Endothelial cell of umbilical vein (primary cell): Measurements from ENCODE around the gene IL36B. TPM values are rescaled to one million over a fixed set of nuclear protein-coding genes. Genes with fewer than 3 reads are reported as not detected.

Experiments
- BruUV-seq: library from RNA; stranded (reverse); fragments of 400-500 nt; replicated peaks from 2 replicates; lab custom pipeline; 2021; lab: Mats Ljungman, UMichigan
- CTCF ChIA-PET: fragments of 300-600, 350-600 bp; sonication (Branson Sonifier 250); formaldehyde crosslinking; loops from one replicate; lab custom pipeline; 2021; ENCODE audit warnings: antibody characterized with exemption, inconsistent platforms; lab: Charles Lee
- POLR2A ChIA-PET: fragments of 300-600, 350-600 bp; sonication (Branson Sonifier 250); formaldehyde crosslinking; loops from one replicate; lab custom pipeline; 2021; ENCODE audit warnings: antibody characterized with exemption, inconsistent platforms; lab: Charles Lee
- DNase-seq: peaks from one replicate; pipeline ENCODE4 v3.0.0-alpha.2; 2011; ENCODE audit warnings: low read depth, low spot score
- FAIRE-seq: peaks from 2 replicates; lab custom pipeline; 2011; peaks lifted over from hg19 to GRCh38; lab: Jason Lieb, UNC
- H2AFZ ChIP-seq: 2 replicates; pipeline ENCODE4 v1.6.0; 2012; ENCODE audit warnings: low read depth, low read length, control low read depth, inconsistent platforms
- H3K27ac ChIP-seq: 2 replicates; pipeline ENCODE4 v1.5.1; 2011; ENCODE audit warnings: low read depth, mild to moderate bottlenecking, control low read depth, low read length, moderate library complexity; ENCODE audit not compliant: insufficient read depth
- H3K27me3 ChIP-seq, 2 experiments: 2 replicates each; pipeline versions ENCODE4 v1.6.0 to v1.6.1; 2011; ENCODE audit warnings: low read length in 2 of 2, mixed read lengths in 1 of 2; ENCODE audit not compliant: control insufficient read depth in 2 of 2, insufficient read depth in 2 of 2
- H3K36me3 ChIP-seq, 2 experiments: 2 replicates in 1 of 2; 3 replicates in 1 of 2; pipeline ENCODE4 v1.5.1; 2011; ENCODE audit warnings: low read length in 2 of 2, mild to moderate bottlenecking in 1 of 2, moderate library complexity in 1 of 2; ENCODE audit not compliant: control insufficient read depth in 2 of 2, insufficient read depth in 2 of 2; ENCODE audit errors: extremely low read depth in 1 of 2
- H3K4me1 ChIP-seq: 3 replicates; pipeline ENCODE4 v1.5.1; 2011; ENCODE audit warnings: mild to moderate bottlenecking, low read length; ENCODE audit not compliant: control insufficient read depth, insufficient read depth; ENCODE audit errors: extremely low read depth
- H3K4me2 ChIP-seq: 2 replicates; pipeline ENCODE4 v1.6.1; 2011; ENCODE audit warnings: low read length, control low read depth, mixed read lengths; ENCODE audit not compliant: insufficient read depth
- H3K4me3 ChIP-seq, 3 experiments: fragments of 200-600 bp in 1 of 3; sonication (generic), shearing (Covaris generic) in 1 of 3; replicated peaks in 1 of 3; 2 replicates each; pipeline ENCODE4 v1.5.1; 2011 to 2016; ENCODE audit warnings: control low read depth in 3 of 3, low read length in 3 of 3, mild to moderate bottlenecking in 2 of 3, inconsistent platforms in 1 of 3, low read depth in 1 of 3, moderate library complexity in 1 of 3; ENCODE audit not compliant: insufficient read depth in 1 of 3
- H3K79me2 ChIP-seq: 2 replicates; pipeline ENCODE4 v1.6.0; 2012; ENCODE audit warnings: low read length, inconsistent platforms; ENCODE audit not compliant: control insufficient read depth, insufficient read depth
- H3K9ac ChIP-seq: replicated peaks from 2 replicates; pipeline ENCODE3; 2011; ENCODE audit warnings: low read length, control low read depth; ENCODE audit not compliant: insufficient read depth; ENCODE audit errors: extremely low read depth
- H3K9me1 ChIP-seq: replicated peaks from 3 replicates; pipeline ENCODE4 v1.6.0; 2011; ENCODE audit warnings: mild to moderate bottlenecking, low read length; ENCODE audit not compliant: control insufficient read depth, insufficient read depth; ENCODE audit errors: extremely low read depth
- H3K9me3 ChIP-seq: replicated peaks from 2 replicates; pipeline ENCODE4 v1.5.1; 2012; ENCODE audit warnings: low read length, inconsistent platforms; ENCODE audit not compliant: control insufficient read depth, insufficient read depth
- H4K20me1 ChIP-seq: replicated peaks from 2 replicates; pipeline ENCODE3; 2011; ENCODE audit warnings: mild to moderate bottlenecking, low read length; ENCODE audit not compliant: control insufficient read depth, insufficient read depth; ENCODE audit errors: extremely low read depth
- FOS ChIP-seq: IDR thresholded peaks from 2 replicates; pipeline ENCODE4 v1.6.1; 2011; ENCODE audit warnings: mild to moderate bottlenecking, low read length, moderate library complexity, borderline replicate concordance; ENCODE audit not compliant: insufficient read depth
- GATA2 ChIP-seq: IDR thresholded peaks from 2 replicates; pipeline ENCODE4 v1.7.0; 2011; ENCODE audit warnings: low read depth, mild to moderate bottlenecking, moderate library complexity, mixed read lengths, low read length; ENCODE audit not compliant: insufficient read length, insufficient read depth
- JUN ChIP-seq: IDR thresholded peaks from 2 replicates; pipeline ENCODE4 v1.6.1; 2011; ENCODE audit warnings: borderline replicate concordance, low read depth; ENCODE audit not compliant: insufficient read length, insufficient read depth
- POLR2A ChIP-seq: IDR thresholded peaks from 2 replicates; pipeline ENCODE4 v1.6.1; 2012; ENCODE audit warnings: low read depth, mild to moderate bottlenecking, control low read depth, low read length
- POLR2AphosphoS5 ChIP-seq: IDR thresholded peaks from 2 replicates; pipeline ENCODE4 v1.6.1; 2012; ENCODE audit warnings: low read depth, mild to moderate bottlenecking, control low read depth, low read length, moderate library complexity; ENCODE audit not compliant: insufficient read depth
- dilution Hi-C: fragments of 300-500 bp; cut with MboI; formaldehyde crosslinking; loops from one replicate; pipeline ENCODE4 v1.15.0; 2019; ENCODE audit warnings: low sequenced_read_pairs; ENCODE audit not compliant: extremely low pct_ligation_motif_present
- intact Hi-C: fragments of 100-400 bp; cut with micrococcal nuclease; formaldehyde crosslinking; loops from one replicate; pipeline ENCODE4 v1.10.0; 2022
- polyA plus RNA-seq, 4 experiments: library from polyadenylated mRNA; depleted of rRNA in 3 of 4; stranded (reverse) in 3 of 4; unstranded in 1 of 4; fragments of >200 nt; gene quantifications; 2 replicates each; pipeline versions ENCODE4 v1.2.1 to v1.2.3, GENCODE V29; 2011 to 2012; ENCODE audit warnings: missing spikeins in 1 of 4
- total RNA-seq: library from RNA; stranded (reverse); gene quantifications from 2 replicates; pipeline ENCODE4 v1.2.3, GENCODE V29; 2021
- TF ChIP-seq, protein P1 (sequence below), 2 donors: IDR thresholded peaks; 1 replicate in 1 of 2; 2 replicates in 1 of 2; pipeline ENCODE4 v1.5.1; 2011; ENCODE audit warnings: low read length in 2 of 2, mild to moderate bottlenecking in 2 of 2, moderate library complexity in 2 of 2, control low read depth in 1 of 2, inconsistent platforms in 1 of 2, low read depth in 1 of 2; ENCODE audit not compliant: insufficient read depth in 1 of 2; ENCODE audit errors: extremely low read depth in 1 of 2
- TF ChIP-seq, protein P2 (sequence below): IDR thresholded peaks from 2 replicates; pipeline ENCODE4 v1.6.1; 2011; ENCODE audit not compliant: insufficient read depth, insufficient read length

The IL36B gene
- total and polyA plus RNA-seq, 2 donors (not counting 3 experiments of a cell fraction or from before 2014, with no cell fraction given) = not detected

GRCh38 chr2:113080134-113080533 is 27.5 kb upstream of the IL36B start:
- BruUV-seq = no TSS peak
- intact Hi-C loops (loop anchor here (1.0 to 2.0 kb wide), 2 partner anchors 63 to 118 kb away; no protein-coding TSS in a partner anchor), dilution Hi-C loops (no loop called here)
- Histone ChIP-seq H3K9me3 (no peaks in the 10 kb centered on the region), H3K27ac (no peak overlapping the region), H2AFZ (no peak overlapping the region), H3K4me3 (no peak overlapping the region), H3K4me2 (no peak overlapping the region), H3K4me1 (no peaks in the 10 kb centered on the region), H3K9me1 (no peaks in the 10 kb centered on the region), H3K36me3 (no peaks in the 10 kb centered on the region), H3K9ac (no peak overlapping the region), H4K20me1 (no peaks in the 10 kb centered on the region), H3K79me2 (no peaks in the 10 kb centered on the region), H3K27me3 (peaks cover 3 to 10% of the 10 kb centered on the region in 2 experiments)
- CTCF ChIA-PET = interaction anchor here (0.6 to 3.1 kb wide), 16 partner anchors 9 to 310 kb away, joined by 3 to 63 read pairs (median 4); partner anchors contain the start of gene IL1F10
- FAIRE-seq (peak; percentile 12), DNase-seq (peak; percentile 17)
- POLR2A ChIA-PET = no interaction called here
- TF ChIP-seq JUN = no peak
- TF ChIP-seq POLR2AphosphoS5 = no peak
- TF ChIP-seq GATA2 = no peak
- TF ChIP-seq POLR2A = no peak
- TF ChIP-seq, protein P1, sequence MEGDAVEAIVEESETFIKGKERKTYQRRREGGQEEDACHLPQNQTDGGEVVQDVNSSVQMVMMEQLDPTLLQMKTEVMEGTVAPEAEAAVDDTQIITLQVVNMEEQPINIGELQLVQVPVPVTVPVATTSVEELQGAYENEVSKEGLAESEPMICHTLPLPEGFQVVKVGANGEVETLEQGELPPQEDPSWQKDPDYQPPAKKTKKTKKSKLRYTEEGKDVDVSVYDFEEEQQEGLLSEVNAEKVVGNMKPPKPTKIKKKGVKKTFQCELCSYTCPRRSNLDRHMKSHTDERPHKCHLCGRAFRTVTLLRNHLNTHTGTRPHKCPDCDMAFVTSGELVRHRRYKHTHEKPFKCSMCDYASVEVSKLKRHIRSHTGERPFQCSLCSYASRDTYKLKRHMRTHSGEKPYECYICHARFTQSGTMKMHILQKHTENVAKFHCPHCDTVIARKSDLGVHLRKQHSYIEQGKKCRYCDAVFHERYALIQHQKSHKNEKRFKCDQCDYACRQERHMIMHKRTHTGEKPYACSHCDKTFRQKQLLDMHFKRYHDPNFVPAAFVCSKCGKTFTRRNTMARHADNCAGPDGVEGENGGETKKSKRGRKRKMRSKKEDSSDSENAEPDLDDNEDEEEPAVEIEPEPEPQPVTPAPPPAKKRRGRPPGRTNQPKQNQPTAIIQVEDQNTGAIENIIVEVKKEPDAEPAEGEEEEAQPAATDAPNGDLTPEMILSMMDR (IDR thresholded peaks at IDR 0.05; ENCODE audit: extremely low read depth in 1 of 2, insufficient read depth in 1 of 2, low read depth in 1 of 2, low read length in 2 of 2) = peak; percentile 46 to 58

DNA sequence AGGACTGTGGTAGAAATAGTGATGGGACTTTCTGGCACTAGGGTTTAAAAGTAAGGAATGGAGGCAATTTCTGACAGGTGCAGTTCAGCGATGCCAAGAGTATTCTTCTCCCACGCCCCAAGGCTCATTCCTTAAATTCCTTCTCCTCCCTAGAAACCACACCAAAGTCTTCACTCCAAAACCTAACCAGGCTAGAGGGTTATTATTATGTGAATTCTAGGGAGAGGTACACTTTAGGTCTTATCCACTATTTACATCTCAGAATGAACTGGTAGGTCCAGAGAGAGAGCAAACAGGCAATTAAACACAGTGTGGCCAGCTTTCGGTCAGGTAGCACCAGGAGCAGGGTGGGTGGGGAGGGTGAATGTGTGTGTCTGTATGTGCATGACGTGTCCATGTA is 26.5 kb upstream of the IL36B start:
- Histone ChIP-seq H3K36me3 (no peaks in the 10 kb centered on the region), H3K4me3 (no peak overlapping the region), H3K9me1 (no peaks in the 10 kb centered on the region), H3K9ac (no peak overlapping the region), H3K27ac (no peak overlapping the region), H4K20me1 (no peaks in the 10 kb centered on the region), H3K4me1 (no peaks in the 10 kb centered on the region), H3K79me2 (no peaks in the 10 kb centered on the region), H3K9me3 (no peaks in the 10 kb centered on the region), H3K27me3 (peaks cover 3 to 10% of the 10 kb centered on the region in 2 experiments), H2AFZ (no peak overlapping the region), H3K4me2 (no peak overlapping the region)
- ChIA-PET POLR2A (no interaction called here), CTCF (interaction anchor here (1.1 to 3.1 kb wide), 7 partner anchors 10 to 311 kb away, joined by 3 to 63 read pairs (median 7); no protein-coding TSS in a partner anchor)
- TF ChIP-seq GATA2 (no peak), JUN (no peak), FOS (no peak)
- TF ChIP-seq, protein P2, sequence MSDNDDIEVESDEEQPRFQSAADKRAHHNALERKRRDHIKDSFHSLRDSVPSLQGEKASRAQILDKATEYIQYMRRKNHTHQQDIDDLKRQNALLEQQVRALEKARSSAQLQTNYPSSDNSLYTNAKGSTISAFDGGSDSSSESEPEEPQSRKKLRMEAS = no peak
- dilution Hi-C loops = no loop called here
- FAIRE-seq (no peak), DNase-seq (no peak)
- BruUV-seq = no TSS peak
- intact Hi-C loops = no loop called here
